Fibroblast of lung (primary cell): ENCODE measurements around the gene WDR59.

Source experiments
- CTCF ChIP-seq, 2 donors: IDR thresholded peaks in 1 of 2; conservative IDR thresholded peaks in 1 of 2; 1 replicate in 1 of 2; 2 replicates in 1 of 2; pipeline ENCODE4 v1.5.1; 2011 to 2012; ENCODE audit warnings: low read length in 2 of 2, control low read depth in 1 of 2, inconsistent platforms in 1 of 2, low read depth in 1 of 2, mild to moderate bottlenecking in 1 of 2
- EZH2 ChIP-seq: IDR thresholded peaks from 2 replicates; pipeline ENCODE4 v1.5.1; 2012; ENCODE audit warnings: low read length, control low read depth, mild to moderate bottlenecking; ENCODE audit errors: missing control alignments

GRCh38 chr16:75010427-75010826, 25.5 kb upstream of the WDR59 start:
- TF ChIP-seq CTCF (conservative IDR thresholded peaks at IDR 0.05 in 1 of 2, IDR thresholded peaks at IDR 0.05 in 1 of 2; ENCODE audit: low read depth in 1 of 2, low read length in 2 of 2), result no peak
- TF ChIP-seq EZH2, result no peak
